Measurements from ENCODE around the gene HSPB9. TPM values are rescaled to one million over a fixed set of nuclear protein-coding genes. Genes with fewer than 3 reads are reported as not detected.

HSPB9 gene
- total and polyA plus RNA-seq, 2 donors (not counting 3 experiments of a cell fraction or from before 2014, with no cell fraction given), result not detected

GRCh38 chr17:42160531-42160910, 37.9 kb downstream of the HSPB9 start:
- POLR2A ChIA-PET, result no interaction called here

More at GRCh38 chr17:42160531-42160910, 37.9 kb downstream of the HSPB9 start:
- Histone ChIP-seq H3K79me2 (ENCODE audit: control insufficient read depth, insufficient read depth, low read length) (no peaks in the 10 kb centered on the region), H3K4me1 (ENCODE audit: control insufficient read depth, extremely low read depth, insufficient read depth, low read length) (peaks cover 3% of the 10 kb centered on the region), H2AFZ (ENCODE audit: low read depth, low read length) (no peak overlapping the region), H3K9me1 (replicated peaks; ENCODE audit: control insufficient read depth, extremely low read depth, insufficient read depth, low read length) (no peaks in the 10 kb centered on the region), H3K36me3 (ENCODE audit: control insufficient read depth in 2 of 2, extremely low read depth in 1 of 2, insufficient read depth in 2 of 2, low read length in 2 of 2) (no peaks in the 10 kb centered on the region), H3K27ac (ENCODE audit: insufficient read depth, low read depth, low read length) (no peak overlapping the region), H3K4me2 (ENCODE audit: insufficient read depth, low read length) (no peak overlapping the region), H3K9me3 (replicated peaks; ENCODE audit: control insufficient read depth, insufficient read depth, low read length) (no peaks in the 10 kb centered on the region), H3K27me3 (ENCODE audit: control insufficient read depth in 2 of 2, insufficient read depth in 2 of 2, low read length in 2 of 2) (no peaks in the 10 kb centered on the region), H3K9ac (replicated peaks; ENCODE audit: extremely low read depth, insufficient read depth, low read length) (no peak overlapping the region), H3K4me3 (replicated peaks in 1 of 3; ENCODE audit: insufficient read depth in 1 of 3, low read depth in 1 of 3, low read length in 3 of 3) (no peak overlapping the region), H4K20me1 (replicated peaks; ENCODE audit: control insufficient read depth, extremely low read depth, insufficient read depth, low read length) (no peaks in the 10 kb centered on the region)
- DNase-seq (ENCODE audit: low read depth, low spot score) (no peak), FAIRE-seq (no peak)
- dilution Hi-C loops (cut with MboI; ENCODE audit: extremely low pct_ligation_motif_present, low sequenced_read_pairs) (no loop called here), intact Hi-C loops (cut with micrococcal nuclease) (no loop called here)
- no TSS peak for BruUV-seq (replicated peaks)
- CTCF ChIA-PET, result interaction anchor here (0.6 kb wide), 1 partner anchor 143 kb away, joined by 3 read pairs; the partner anchor contains the start of gene DNAJC7
- no peak for TF ChIP-seq MYC (IDR thresholded peaks at IDR 0.05; ENCODE audit: low read depth, low read length)
- TF ChIP-seq CTCF (IDR thresholded peaks at IDR 0.05; ENCODE audit: extremely low read depth in 1 of 2, insufficient read depth in 1 of 2, low read depth in 1 of 2, low read length in 2 of 2), result no peak
- no peak for TF ChIP-seq JUN (IDR thresholded peaks at IDR 0.05; ENCODE audit: borderline replicate concordance, insufficient read depth, insufficient read length, low read depth)
- no peak for TF ChIP-seq POLR2A (IDR thresholded peaks at IDR 0.05; ENCODE audit: low read depth, low read length)
- TF ChIP-seq POLR2AphosphoS5 (IDR thresholded peaks at IDR 0.05; ENCODE audit: insufficient read depth, low read depth, low read length), result no peak
- TF ChIP-seq MAX (IDR thresholded peaks at IDR 0.05; ENCODE audit: insufficient read depth, insufficient read length), result no peak
- no peak for TF ChIP-seq GATA2 (IDR thresholded peaks at IDR 0.05; ENCODE audit: insufficient read depth, insufficient read length, low read depth, low read length)
- TF ChIP-seq FOS (IDR thresholded peaks at IDR 0.05; ENCODE audit: borderline replicate concordance, insufficient read depth, low read length), result no peak
- TF ChIP-seq EZH2 (IDR thresholded peaks at IDR 0.05; ENCODE audit: borderline replicate concordance, low read depth, low read length, severe bottlenecking), result no peak
